Body of pancreas (tissue), 4 donors: ENCODE results near the gene PIK3R5. TPM values are rescaled to one million over a fixed set of nuclear protein-coding genes. Genes with fewer than 3 reads are reported as not detected.
A peak's percentile ranks its signal among the peaks of the same experiment; 100 is the strongest.
"Not testable (repeated sequence)": the region's sequence is repeated elsewhere in the genome, so short reads cannot be mapped to it uniquely, and the experiment has no call there.

ENCODE experiments used
- ATAC-seq: fragments of 150-250 bp; one replicate; pipeline ENCODE4 v1.9.1; 2016
- DNase-seq, 4 donors: peaks; one replicate each; pipeline ENCODE4 v3.0.0-alpha.2; 2019
- H3K27ac ChIP-seq, 4 donors: fragments of 200-600 bp; sonication (generic); 1 replicate in 3 of 4; 2 replicates in 1 of 4; pipeline versions ENCODE4 v1.5.1 to v1.6.1; 2016 to 2019; ENCODE audit warnings: mild to moderate bottlenecking in 1 of 4, mixed read lengths in 1 of 4, moderate library complexity in 1 of 4
- H3K27me3 ChIP-seq, 2 donors: fragments of 200-600 bp; sonication (generic); one replicate each; pipeline ENCODE4 v1.6.0; 2016; ENCODE audit warnings: mild to moderate bottlenecking in 1 of 2
- H3K36me3 ChIP-seq, 2 donors: fragments of 200-600 bp; sonication (generic); replicated peaks in 1 of 2; 2 replicates each; pipeline ENCODE4 v1.5.1; 2016; ENCODE audit warnings: low read depth in 2 of 2; ENCODE audit not compliant: insufficient read depth in 1 of 2
- H3K4me1 ChIP-seq: fragments of 200-600 bp; sonication (generic); one replicate; pipeline ENCODE4 v1.6.0; 2016
- H3K4me3 ChIP-seq, 2 donors: fragments of 200-600 bp; sonication (generic); 1 replicate in 1 of 2; 2 replicates in 1 of 2; pipeline ENCODE4 v1.5.1; 2016 to 2019
- H3K9me3 ChIP-seq, 3 donors: fragments of 200-600 bp; sonication (generic); 1 replicate in 2 of 3; 2 replicates in 1 of 3; pipeline ENCODE4 v1.5.1; 2016
- CTCF ChIP-seq, 7 experiments: fragments of 450-650 bp in 4 of 7; fragments of 200-600 bp in 3 of 7; sonication (generic) in 3 of 7; IDR thresholded peaks; one replicate each; pipeline ENCODE4 v1.5.1; 2016 to 2019; ENCODE audit warnings: antibody characterized with exemption in 7 of 7
- POLR2A ChIP-seq, 3 donors: fragments of 450-650 bp; IDR thresholded peaks; one replicate each; pipeline ENCODE4 v1.6.1; 2016; ENCODE audit warnings: antibody characterized with exemption in 3 of 3, mild to moderate bottlenecking in 2 of 3
- WGBS, 2 donors: methylation state at CpG; one replicate each; pipeline ENCODE4 v1.1.5; 2017; 5-methylcytosine and 5-hydroxymethylcytosine counted together
- intact Hi-C: fragments of 100-400 bp; cut with DNase I; formaldehyde crosslinking; loops from one replicate; pipeline ENCODE4 v1.15.1; 2023
- total RNA-seq, 2 donors: library from RNA; depleted of rRNA; stranded (reverse); fragments of >200 nt; gene quantifications; one replicate each; pipeline ENCODE4 v1.1.0, GENCODE V29; 2016

The PIK3R5 gene
- total RNA-seq, 2 donors from 2014 or later, result 4.6 to 4.7 TPM

DNA sequence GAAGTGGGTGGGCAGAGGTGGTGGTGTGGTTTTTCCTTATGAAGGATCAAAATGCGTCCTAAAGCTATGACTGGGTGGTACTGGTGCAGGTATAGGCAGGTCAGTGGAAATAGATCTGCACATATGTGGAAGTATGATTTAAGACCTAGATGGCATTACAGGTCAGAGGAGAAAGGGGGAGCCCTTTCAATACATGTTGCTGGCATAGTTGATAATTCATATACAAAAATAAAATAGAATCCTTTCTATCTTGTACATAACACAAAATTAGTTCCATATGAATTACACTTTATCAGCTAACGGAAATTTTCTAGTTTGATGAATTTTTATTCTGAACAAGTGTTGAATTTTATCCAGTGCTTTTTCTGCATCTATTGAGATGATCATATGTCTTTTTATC, 20.8 kb upstream of the PIK3R5 start:
- Histone ChIP-seq H3K9me3 (no peaks in the 10 kb centered on the region), H3K4me3 (no peak overlapping the region), H3K4me1 (no peaks in the 10 kb centered on the region), H3K27me3 (no peaks in the 10 kb centered on the region), H3K27ac (no peak overlapping the region), H3K36me3 (no peaks in the 10 kb centered on the region)
- no peak for ATAC-seq
- no peak for TF ChIP-seq POLR2A (IDR thresholded peaks at IDR 0.05)
- peak in 1 of 7 experiments; percentile 6 for TF ChIP-seq CTCF (IDR thresholded peaks at IDR 0.05)
- no peak for DNase-seq
- WGBS, 2 donors, result 90 to 95% methylated on average over 2 of the region's 2 CpGs
- intact Hi-C loops, result no loop called here

DNA sequence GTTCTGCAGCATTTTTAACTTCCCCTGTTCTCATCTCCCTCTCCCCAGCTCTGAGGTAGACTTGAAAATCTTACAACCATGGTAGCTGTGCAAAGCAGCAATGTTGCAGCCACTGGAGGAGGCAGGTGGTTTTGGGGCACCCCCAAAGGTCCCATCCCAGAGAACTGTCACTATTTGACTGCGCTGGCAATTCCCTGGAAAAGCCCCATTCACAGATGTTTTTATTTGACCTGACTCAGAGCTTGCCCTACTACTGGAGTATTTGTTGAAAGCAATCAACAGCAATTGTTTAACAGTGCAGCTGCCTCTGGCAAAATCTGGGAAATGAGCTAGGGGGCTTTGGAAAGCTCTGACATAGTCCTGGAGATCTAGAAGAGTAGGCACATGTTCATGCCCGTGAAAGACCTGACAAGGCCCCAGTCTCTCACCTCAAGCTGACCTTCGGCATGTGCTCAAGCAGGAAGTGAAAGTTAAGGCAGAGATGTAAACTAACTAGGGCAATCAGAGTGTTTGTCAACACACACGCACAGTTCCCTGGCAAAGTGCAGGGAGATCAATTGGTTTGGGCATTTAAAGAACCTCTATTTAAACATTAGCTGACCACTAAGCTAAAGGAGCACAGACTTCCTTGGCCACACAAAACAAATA, 19.7 kb upstream of the PIK3R5 start:
- intact Hi-C loops, result no loop called here
- WGBS, 2 donors, result 66 to 71% methylated on average over 4 of the region's 4 CpGs

GRCh38 chr17:8984225-8984624, 18.7 kb upstream of the PIK3R5 start:
- H3K9me3 ChIP-seq, DNase-seq, ATAC-seq, H3K36me3 ChIP-seq, H3K4me3 ChIP-seq, H3K27me3 ChIP-seq, H3K27ac ChIP-seq, intact Hi-C loops, H3K4me1 ChIP-seq: not testable (repeated sequence)
- WGBS, 2 donors, result 91% methylated on average over 5 of the region's 5 CpGs

More for the DNA sequence above, 19.7 kb upstream of the PIK3R5 start:
- TF ChIP-seq CTCF (IDR thresholded peaks at IDR 0.05) (no peak), POLR2A (IDR thresholded peaks at IDR 0.05) (no peak)
- H3K27ac ChIP-seq, result no peak overlapping the region
- no peak overlapping the region for H3K4me3 ChIP-seq
- H3K36me3 ChIP-seq, result no peaks in the 10 kb centered on the region
- no peaks in the 10 kb centered on the region for H3K4me1 ChIP-seq
- no peak for ATAC-seq
- H3K27me3 ChIP-seq, result no peaks in the 10 kb centered on the region
- H3K9me3 ChIP-seq, result no peaks in the 10 kb centered on the region
- no peak for DNase-seq

DNA sequence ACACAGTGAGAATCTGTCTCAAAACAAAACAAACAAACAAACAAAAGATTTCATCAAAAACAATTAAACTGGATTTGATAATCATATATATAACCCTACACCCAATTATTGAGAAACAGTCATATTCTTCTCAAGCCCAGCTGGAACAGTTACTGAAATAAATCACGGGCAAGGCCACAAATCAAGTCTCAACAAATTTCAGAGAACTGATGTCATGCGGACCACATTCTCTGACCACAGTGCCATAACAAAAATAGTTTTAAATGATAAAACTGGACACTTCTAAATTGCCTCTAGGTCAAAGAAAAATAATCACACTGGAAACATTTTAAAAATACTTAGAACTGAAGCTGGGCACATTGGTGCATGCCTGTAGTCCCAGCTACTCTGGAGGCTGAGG, 15.9 kb upstream of the PIK3R5 start:
- no peak for ATAC-seq

DNA sequence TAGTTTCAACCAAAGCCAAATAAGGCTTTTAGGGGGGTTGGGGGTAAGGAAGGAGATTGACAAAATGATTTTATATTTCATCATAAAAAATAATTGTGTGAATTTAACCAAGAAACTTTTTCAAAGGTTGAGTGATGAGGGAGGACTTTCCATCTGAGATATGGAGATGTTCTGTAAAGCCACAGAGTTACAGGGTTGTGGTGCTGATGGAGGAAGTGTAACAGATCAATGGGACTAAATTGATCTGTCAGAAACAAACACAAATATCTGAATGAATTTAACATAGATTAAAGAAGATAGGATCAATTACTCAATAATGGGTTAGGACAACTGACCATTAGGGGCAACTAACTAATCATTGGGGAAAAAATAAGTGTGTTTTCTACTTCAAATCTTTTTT, 14.2 kb upstream of the PIK3R5 start:
- TF ChIP-seq POLR2A (IDR thresholded peaks at IDR 0.05) (no peak), CTCF (IDR thresholded peaks at IDR 0.05) (no peak)
- intact Hi-C loops, result no loop called here
- H3K4me1 ChIP-seq, result no peaks in the 10 kb centered on the region
- H3K9me3 ChIP-seq, result no peaks in the 10 kb centered on the region
- H3K36me3 ChIP-seq, result no peaks in the 10 kb centered on the region
- H3K27me3 ChIP-seq, result no peaks in the 10 kb centered on the region
- DNase-seq (no peak), ATAC-seq (no peak)
- no peak overlapping the region for H3K4me3 ChIP-seq
- no peak overlapping the region for H3K27ac ChIP-seq

More for the DNA sequence above, 15.9 kb upstream of the PIK3R5 start:
- no peak for DNase-seq
- intact Hi-C loops, result no loop called here
- Histone ChIP-seq H3K27me3 (no peaks in the 10 kb centered on the region), H3K27ac (no peak overlapping the region), H3K36me3 (no peaks in the 10 kb centered on the region), H3K9me3 (no peaks in the 10 kb centered on the region), H3K4me3 (no peak overlapping the region), H3K4me1 (no peaks in the 10 kb centered on the region)
- 84 to 90% methylated on average over 2 of the region's 2 CpGs for WGBS, 2 donors
- TF ChIP-seq CTCF (IDR thresholded peaks at IDR 0.05) (no peak), POLR2A (IDR thresholded peaks at IDR 0.05) (no peak)
